IMR-90 (cell line): Measurements from ENCODE around the gene CCL20. TPM values are rescaled to one million over a fixed set of nuclear protein-coding genes. Genes with fewer than 3 reads are reported as not detected.

Source experiments
- ATAC-seq: fragments of 200-7000 bp; cut with Tn5 transposase; 2 replicates; pipeline ENCODE4 v1.9.1; 2020; ENCODE audit warnings: low read depth, mild to moderate bottlenecking, moderate library complexity
- BruUV-seq: library from RNA; stranded (reverse); fragments of 400-500 nt; replicated peaks from 2 replicates; lab custom pipeline; 2021; lab: Mats Ljungman, UMichigan
- CTCF ChIA-PET: fragments of 300-600 bp; formaldehyde crosslinking; extraction: SDS; loops from one replicate; lab custom pipeline; 2021; ENCODE audit warnings: antibody characterized with exemption; lab: Yijun Ruan, JAX
- POLR2A ChIA-PET: fragments of 300-600 bp; sonication (Branson Sonifier 250); formaldehyde crosslinking; loops from one replicate; lab custom pipeline; 2022; ENCODE audit warnings: antibody characterized with exemption; ENCODE audit not compliant: unreplicated experiment; lab: Charles Lee
- DNase-seq: peaks from one replicate; pipeline ENCODE4 v3.0.0; 2013
- H2AFZ ChIP-seq: replicated peaks from 2 replicates; pipeline ENCODE3; 2013; ENCODE audit warnings: low read length, mild to moderate bottlenecking; ENCODE audit not compliant: poor library complexity
- H2AK5ac ChIP-seq: 2 replicates; pipeline ENCODE4 v1.6.1; 2013; ENCODE audit warnings: low read depth, low read length, inconsistent platforms
- H2AK9ac ChIP-seq: replicated peaks from 2 replicates; pipeline ENCODE3; 2013; ENCODE audit warnings: mild to moderate bottlenecking, low read depth, low read length, moderate library complexity; ENCODE audit not compliant: poor library complexity
- H2BK120ac ChIP-seq: 2 replicates; pipeline ENCODE4 v1.6.1; 2013; ENCODE audit warnings: low read depth, low read length, inconsistent platforms
- H2BK15ac ChIP-seq: 3 replicates; pipeline ENCODE4 v1.6.1; 2013; ENCODE audit warnings: low read depth, low read length, inconsistent platforms
- H2BK20ac ChIP-seq: 2 replicates; pipeline ENCODE4 v1.6.1; 2013; ENCODE audit warnings: low read depth, mild to moderate bottlenecking, inconsistent platforms, low read length, moderate library complexity
- H2BK5ac ChIP-seq: 2 replicates; pipeline ENCODE4 v1.6.1; 2013; ENCODE audit warnings: mild to moderate bottlenecking, low read depth, low read length, inconsistent platforms; ENCODE audit not compliant: poor library complexity, severe bottlenecking
- H3K14ac ChIP-seq: replicated peaks from 2 replicates; pipeline ENCODE4 v1.6.1; 2013; ENCODE audit warnings: low read depth, low read length, inconsistent platforms
- H3K18ac ChIP-seq: 2 replicates; pipeline ENCODE4 v1.6.1; 2013; ENCODE audit warnings: low read depth, low read length, control low read depth
- H3K23ac ChIP-seq: 2 replicates; pipeline ENCODE4 v1.6.1; 2013; ENCODE audit warnings: low read depth, low read length, inconsistent platforms
- H3K27ac ChIP-seq: 2 replicates; pipeline ENCODE4 v1.5.1; 2013; ENCODE audit warnings: mild to moderate bottlenecking, control low read depth, low read length; ENCODE audit not compliant: insufficient read depth
- H3K27me3 ChIP-seq: 2 replicates; pipeline ENCODE4 v1.6.1; 2013; ENCODE audit warnings: low read length; ENCODE audit not compliant: control insufficient read depth, insufficient read depth
- H3K36me3 ChIP-seq: 2 replicates; pipeline ENCODE4 v1.6.1; 2013; ENCODE audit warnings: low read length, mixed read lengths; ENCODE audit not compliant: control insufficient read depth, insufficient read depth
- H3K4ac ChIP-seq: 2 replicates; pipeline ENCODE4 v1.6.1; 2013; ENCODE audit warnings: low read depth, low read length, inconsistent platforms
- H3K4me1 ChIP-seq: 2 replicates; pipeline ENCODE4 v1.6.1; 2013; ENCODE audit warnings: low read length, mixed read lengths; ENCODE audit not compliant: control insufficient read depth, insufficient read depth
- H3K4me2 ChIP-seq: 2 replicates; pipeline ENCODE4 v1.6.1; 2013; ENCODE audit warnings: low read depth, mild to moderate bottlenecking, control low read depth, low read length, moderate library complexity
- H3K4me3 ChIP-seq: 2 replicates; pipeline ENCODE4 v1.5.1; 2013; ENCODE audit warnings: low read depth, mild to moderate bottlenecking, control low read depth, low read length, moderate library complexity; ENCODE audit not compliant: insufficient read depth
- H3K56ac ChIP-seq: 2 replicates; pipeline ENCODE4 v1.6.1; 2013; ENCODE audit warnings: low read length, inconsistent platforms; ENCODE audit not compliant: insufficient read depth; ENCODE audit errors: extremely low read depth
- H3K79me1 ChIP-seq, 2 experiments: 2 replicates each; pipeline ENCODE4 v1.6.1; 2013; ENCODE audit warnings: low read length in 2 of 2, inconsistent platforms in 1 of 2, low read depth in 1 of 2
- H3K9ac ChIP-seq: 2 replicates; pipeline ENCODE4 v1.6.1; 2013; ENCODE audit warnings: low read depth, low read length, control low read depth
- H3K9me1 ChIP-seq: 2 replicates; pipeline ENCODE4 v1.6.1; 2013; ENCODE audit warnings: low read length, inconsistent platforms; ENCODE audit not compliant: insufficient read depth
- H3K9me3 ChIP-seq: 2 replicates; pipeline ENCODE4 v1.6.1; 2013; ENCODE audit warnings: low read length; ENCODE audit not compliant: control insufficient read depth, insufficient read depth
- H4K20me1 ChIP-seq: 2 replicates; pipeline ENCODE4 v1.6.1; 2013; ENCODE audit warnings: low read length, inconsistent platforms; ENCODE audit not compliant: insufficient read depth
- H4K5ac ChIP-seq: 2 replicates; pipeline ENCODE4 v1.6.1; 2013; ENCODE audit warnings: mild to moderate bottlenecking, low read depth, low read length, control low read depth
- H4K8ac ChIP-seq, 2 experiments: 2 replicates each; pipeline ENCODE4 v1.6.1; 2013; ENCODE audit warnings: low read depth in 2 of 2, low read length in 2 of 2, control low read depth in 1 of 2, inconsistent platforms in 1 of 2
- H4K91ac ChIP-seq: 2 replicates; pipeline ENCODE4 v1.6.1; 2013; ENCODE audit warnings: low read depth, low read length, inconsistent platforms; ENCODE audit not compliant: insufficient read depth
- CEBPB ChIP-seq: IDR thresholded peaks from 2 replicates; pipeline ENCODE4 v1.6.1; 2012; ENCODE audit warnings: low read depth, low read length, improper control_type of control experiment
- ELK1 ChIP-seq: fragments of 150-350 bp; IDR thresholded peaks from 2 replicates; pipeline ENCODE4 v1.6.1; 2016; ENCODE audit warnings: low read depth, mild to moderate bottlenecking, low read length, moderate library complexity, borderline replicate concordance
- FOS ChIP-seq: fragments of 150-350 bp; IDR thresholded peaks from 2 replicates; pipeline ENCODE4 v1.6.1; 2016; ENCODE audit warnings: low read depth, low read length
- MAFK ChIP-seq: IDR thresholded peaks from 2 replicates; pipeline ENCODE4 v1.6.1; 2012; ENCODE audit warnings: low read depth, low read length, improper control_type of control experiment
- MAZ ChIP-seq: IDR thresholded peaks from 2 replicates; pipeline ENCODE4 v1.6.1; 2012; ENCODE audit warnings: low read depth, mild to moderate bottlenecking, low read length, improper control_type of control experiment, moderate library complexity, borderline replicate concordance
- NFE2L2 ChIP-seq: fragments of 150-350 bp; IDR thresholded peaks from 2 replicates; pipeline ENCODE4 v1.6.1; 2016; ENCODE audit warnings: low read depth, mild to moderate bottlenecking, low read length
- POLR2A ChIP-seq: IDR thresholded peaks from 2 replicates; pipeline ENCODE4 v1.6.1; 2012; ENCODE audit warnings: mild to moderate bottlenecking, low read depth, low read length
- RAD21 ChIP-seq: IDR thresholded peaks from 2 replicates; pipeline ENCODE4 v1.6.1; 2012; ENCODE audit warnings: low read length, improper control_type of control experiment
- RCOR1 ChIP-seq: IDR thresholded peaks from 2 replicates; pipeline ENCODE4 v1.6.1; 2012; ENCODE audit warnings: mild to moderate bottlenecking, low read length, improper control_type of control experiment; ENCODE audit not compliant: insufficient replicate concordance
- RFX5 ChIP-seq: IDR thresholded peaks from 2 replicates; pipeline ENCODE4 v1.8.0; 2012; ENCODE audit warnings: low read depth, mild to moderate bottlenecking, low read length, moderate library complexity
- SMC3 ChIP-seq: fragments of 150-350 bp; IDR thresholded peaks from 2 replicates; pipeline ENCODE4 v1.6.1; 2016; ENCODE audit warnings: low read depth, mild to moderate bottlenecking, antibody characterized with exemption, low read length, moderate library complexity
- USF2 ChIP-seq: fragments of 150-350 bp; IDR thresholded peaks from 2 replicates; pipeline ENCODE4 v1.6.1; 2017; ENCODE audit warnings: mild to moderate bottlenecking, antibody characterized with exemption, low read length, low read depth
- WGBS, 2 experiments: methylation state at CpG; one replicate each; pipeline versions ENCODE4 v1.1.5 to v1.1.7; 2013; ENCODE audit warnings: missing lambda C conversion rate in 2 of 2; ENCODE audit not compliant: insufficient read length in 1 of 2; ENCODE audit errors: extremely low coverage in 2 of 2; 5-methylcytosine and 5-hydroxymethylcytosine counted together
- dilution Hi-C: fragments of 300-500 bp; cut with HindIII; formaldehyde crosslinking; loops from one replicate; pipeline ENCODE4 v1.14.3; 2018; ENCODE audit warnings: low sequenced_read_pairs; ENCODE audit not compliant: unreplicated experiment
- in situ Hi-C: fragments of 300-500 bp; cut with MboI; formaldehyde crosslinking; loops from 3 replicates; pipeline ENCODE4 v1.14.3; 2019; ENCODE audit warnings: low sequenced_read_pairs, inconsistent platforms, mixed read lengths
- intact Hi-C: fragments of 100-400 bp; cut with micrococcal nuclease; formaldehyde crosslinking; loops from 2 replicates; pipeline ENCODE4 v1.10.0; 2022
- polyA plus RNA-seq, 3 experiments: library from polyadenylated mRNA; depleted of rRNA; stranded (reverse); fragments of >200 nt; gene quantifications; 2 replicates each; pipeline ENCODE4 v1.2.3, GENCODE V29; 2012; ENCODE audit warnings: low replicate concordance in 1 of 3
- total RNA-seq: library from RNA; depleted of rRNA; stranded (reverse); fragments of >200 nt; gene quantifications from 2 replicates; pipeline ENCODE4 v1.2.3, GENCODE V29; 2012
- TF ChIP-seq, protein P1 (sequence below): conservative IDR thresholded peaks from 2 replicates; pipeline ENCODE4 v1.5.1; 2012; ENCODE audit warnings: mild to moderate bottlenecking, low read depth, low read length, improper control_type of control experiment

Gene CCL20
- total and polyA plus RNA-seq, 2 of the 4 experiments (the other 2 are of a cell fraction), result not detected

DNA sequence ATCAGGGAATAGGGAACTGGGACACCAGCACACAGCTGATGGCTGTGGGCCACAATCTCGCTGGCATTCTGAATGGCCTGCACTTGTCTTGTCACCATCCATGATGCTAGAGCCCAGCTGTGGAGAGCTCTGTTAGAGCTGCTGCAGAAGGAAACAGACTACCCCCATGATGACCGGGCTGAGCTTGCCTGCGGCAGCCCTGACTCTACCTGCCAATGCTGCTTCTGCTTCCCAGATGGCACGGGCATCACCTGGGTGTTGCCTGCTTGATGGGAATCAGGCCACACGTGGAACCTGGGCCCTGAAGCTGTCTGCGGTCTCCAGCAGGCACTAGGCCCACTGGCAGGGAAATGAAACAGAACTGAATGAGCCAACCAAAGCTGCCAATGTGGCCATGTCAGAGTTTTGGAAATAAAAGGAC, 46.6 kb downstream of the CCL20 start:
- dilution Hi-C loops, result no loop called here
- no peak overlapping the region for H3K56ac ChIP-seq

More for the DNA sequence above, 46.6 kb downstream of the CCL20 start:
- Histone ChIP-seq H3K9ac (no peak overlapping the region), H3K23ac (no peak overlapping the region), H3K4ac (no peak overlapping the region), H3K27me3 (no peaks in the 10 kb centered on the region), H3K4me1 (peaks cover 10% of the 10 kb centered on the region), H2AK5ac (peak overlapping the region; percentile 17; the same call in 1 of the 2 replicates), H2AFZ (no peak overlapping the region), H3K18ac (no peak overlapping the region), H3K14ac (no peak overlapping the region), H4K20me1 (no peaks in the 10 kb centered on the region), H4K5ac (no peak overlapping the region), H2BK20ac (no peak overlapping the region), H3K79me1 (no peaks in the 10 kb centered on the region), H2BK5ac (no peak overlapping the region), H3K9me3 (no peaks in the 10 kb centered on the region), H4K91ac (no peak overlapping the region; the same call in 1 of the 2 replicates), H2BK120ac (no peak overlapping the region), H4K8ac (no peak overlapping the region; a peak in 1 of 4 replicates), H2BK15ac (no peak overlapping the region), H3K27ac (no peak overlapping the region), H3K4me3 (no peak overlapping the region), H3K4me2 (no peak overlapping the region), H3K9me1 (peaks cover 13% of the 10 kb centered on the region; the same call in 1 of the 2 replicates), H2AK9ac (no peak overlapping the region), H3K36me3 (no peaks in the 10 kb centered on the region)
- CTCF ChIA-PET, result no interaction called here
- no peak for TF ChIP-seq CEBPB
- no peak for TF ChIP-seq POLR2A
- no peak for TF ChIP-seq SMC3
- TF ChIP-seq MAFK, result no peak
- no peak for TF ChIP-seq USF2
- TF ChIP-seq RFX5, result no peak
- TF ChIP-seq MAZ, result no peak
- no peak for TF ChIP-seq RAD21
- TF ChIP-seq RCOR1, result no peak
- TF ChIP-seq ELK1, result no peak
- TF ChIP-seq, protein P1, sequence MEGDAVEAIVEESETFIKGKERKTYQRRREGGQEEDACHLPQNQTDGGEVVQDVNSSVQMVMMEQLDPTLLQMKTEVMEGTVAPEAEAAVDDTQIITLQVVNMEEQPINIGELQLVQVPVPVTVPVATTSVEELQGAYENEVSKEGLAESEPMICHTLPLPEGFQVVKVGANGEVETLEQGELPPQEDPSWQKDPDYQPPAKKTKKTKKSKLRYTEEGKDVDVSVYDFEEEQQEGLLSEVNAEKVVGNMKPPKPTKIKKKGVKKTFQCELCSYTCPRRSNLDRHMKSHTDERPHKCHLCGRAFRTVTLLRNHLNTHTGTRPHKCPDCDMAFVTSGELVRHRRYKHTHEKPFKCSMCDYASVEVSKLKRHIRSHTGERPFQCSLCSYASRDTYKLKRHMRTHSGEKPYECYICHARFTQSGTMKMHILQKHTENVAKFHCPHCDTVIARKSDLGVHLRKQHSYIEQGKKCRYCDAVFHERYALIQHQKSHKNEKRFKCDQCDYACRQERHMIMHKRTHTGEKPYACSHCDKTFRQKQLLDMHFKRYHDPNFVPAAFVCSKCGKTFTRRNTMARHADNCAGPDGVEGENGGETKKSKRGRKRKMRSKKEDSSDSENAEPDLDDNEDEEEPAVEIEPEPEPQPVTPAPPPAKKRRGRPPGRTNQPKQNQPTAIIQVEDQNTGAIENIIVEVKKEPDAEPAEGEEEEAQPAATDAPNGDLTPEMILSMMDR, result no peak
- no peak for TF ChIP-seq FOS
- TF ChIP-seq NFE2L2, result no peak
- no peak for DNase-seq
- POLR2A ChIA-PET, result no interaction called here
- BruUV-seq, result no TSS peak
- intact Hi-C loops, result loop anchor here (5.0 kb wide), 2 partner anchors 43 to 203 kb away; no protein-coding TSS in a partner anchor
- ATAC-seq, result no peak
- WGBS, 2 experiments, result 72% methylated on average over 2 of the region's 6 CpGs; no CpG with 5 or more reads in 1 of the 2 experiments
- in situ Hi-C loops, result no loop called here
